ENCODE measurements around the gene LAMTOR1.

The LAMTOR1 gene

GRCh38 chr11:72120930-72121329, 17.8 kb upstream of the LAMTOR1 start:
- DNase-seq (ENCODE audit: low spot score) (no peak), FAIRE-seq (no peak)

DNA sequence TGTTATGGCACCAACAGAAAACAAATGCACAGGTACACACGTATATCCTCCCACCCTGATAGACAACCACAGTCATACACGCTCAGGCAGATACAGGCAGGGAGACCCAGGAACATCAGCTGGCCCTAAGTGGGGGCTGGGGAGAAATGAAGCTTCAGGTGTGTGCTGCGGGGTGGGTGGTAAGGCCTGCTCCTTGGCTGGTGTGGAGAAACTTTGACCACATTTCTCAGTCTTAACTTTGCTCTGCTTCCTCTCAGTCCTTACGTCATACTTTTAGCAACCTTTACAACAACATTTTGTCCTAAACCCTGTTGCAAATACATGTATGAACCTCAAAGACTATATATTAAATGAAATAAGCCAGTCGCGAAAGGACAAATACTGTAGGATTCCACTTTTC, 16.1 kb upstream of the LAMTOR1 start:
- DNase-seq (ENCODE audit: low spot score) (no peak), FAIRE-seq (no peak)

DNA sequence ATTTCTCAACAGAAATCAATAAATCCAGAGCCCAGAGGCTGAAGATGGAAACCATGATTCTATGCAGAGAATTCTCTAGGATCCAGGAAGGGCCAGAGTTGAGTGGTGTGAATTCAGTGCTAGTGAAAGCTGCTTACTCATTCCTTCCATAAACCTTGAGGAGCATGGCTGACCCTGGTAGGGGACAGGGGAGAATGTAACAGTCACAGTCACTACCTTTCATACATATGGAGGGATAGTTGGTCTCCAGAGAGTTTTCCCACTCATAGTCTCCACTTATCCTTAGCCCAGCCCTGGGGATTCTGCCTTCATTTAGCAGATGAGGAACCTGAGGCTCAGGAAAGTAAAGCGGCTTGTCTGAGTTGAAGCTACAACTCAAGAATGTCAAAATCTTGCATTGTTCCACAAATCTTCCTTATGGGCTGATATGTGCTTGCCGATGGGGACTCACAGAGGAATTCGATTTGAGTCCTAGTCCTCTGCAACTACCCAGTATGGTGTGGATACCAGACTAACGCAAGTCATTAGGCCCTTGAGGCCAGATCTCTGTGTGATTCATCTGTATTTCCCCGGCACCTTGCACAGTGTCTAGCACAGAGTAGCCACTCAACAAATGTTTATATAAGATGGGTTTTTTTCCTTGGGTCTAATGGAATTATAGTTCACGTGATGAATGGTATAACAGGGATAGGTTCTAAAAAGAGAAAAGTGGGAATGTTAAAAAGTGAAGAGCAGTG, 13.1 kb upstream of the LAMTOR1 start:
- no peak for FAIRE-seq

DNA sequence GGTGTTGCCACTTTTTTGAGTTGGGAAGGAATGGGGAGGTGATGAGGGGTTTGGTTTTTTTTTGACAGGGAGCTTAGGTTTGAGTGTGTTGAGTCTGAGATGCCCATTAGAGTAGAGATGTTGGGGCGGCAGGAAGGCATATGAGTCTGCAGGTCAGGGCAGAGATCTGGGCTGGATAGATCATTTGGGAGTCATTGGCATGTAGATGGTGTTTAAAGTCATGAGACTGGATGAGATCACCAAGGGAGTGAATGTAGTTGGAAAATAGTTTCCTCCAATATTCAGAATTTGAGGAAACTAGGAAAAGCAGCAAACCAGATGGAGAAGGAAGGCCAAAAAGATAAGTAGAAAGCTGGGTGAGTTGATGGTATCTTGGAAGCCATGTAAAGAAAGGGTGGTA, 11.5 kb upstream of the LAMTOR1 start:
- no peak for FAIRE-seq
- no peak for DNase-seq (ENCODE audit: low spot score)

More for the DNA sequence above, 13.1 kb upstream of the LAMTOR1 start:
- DNase-seq (ENCODE audit: low spot score), result no peak

- DNase-seq (ENCODE audit: low spot score), result no peak
- FAIRE-seq, result no peak
These were observed 10.1 kb upstream of the LAMTOR1 start for GRCh38 chr11:72112978-72113808.

GRCh38 chr11:72112143-72112977, 9.3 kb upstream of the LAMTOR1 start, which contains the start of gene ANAPC15:
Gene ANAPC15, minus strand, starts transcription at chr11:72112695. Its CDS starts 1,419 bp downstream, at chr11:72111276.
- FAIRE-seq, result peak; percentile 94
- DNase-seq (ENCODE audit: low spot score), result peak; percentile 97

DNA sequence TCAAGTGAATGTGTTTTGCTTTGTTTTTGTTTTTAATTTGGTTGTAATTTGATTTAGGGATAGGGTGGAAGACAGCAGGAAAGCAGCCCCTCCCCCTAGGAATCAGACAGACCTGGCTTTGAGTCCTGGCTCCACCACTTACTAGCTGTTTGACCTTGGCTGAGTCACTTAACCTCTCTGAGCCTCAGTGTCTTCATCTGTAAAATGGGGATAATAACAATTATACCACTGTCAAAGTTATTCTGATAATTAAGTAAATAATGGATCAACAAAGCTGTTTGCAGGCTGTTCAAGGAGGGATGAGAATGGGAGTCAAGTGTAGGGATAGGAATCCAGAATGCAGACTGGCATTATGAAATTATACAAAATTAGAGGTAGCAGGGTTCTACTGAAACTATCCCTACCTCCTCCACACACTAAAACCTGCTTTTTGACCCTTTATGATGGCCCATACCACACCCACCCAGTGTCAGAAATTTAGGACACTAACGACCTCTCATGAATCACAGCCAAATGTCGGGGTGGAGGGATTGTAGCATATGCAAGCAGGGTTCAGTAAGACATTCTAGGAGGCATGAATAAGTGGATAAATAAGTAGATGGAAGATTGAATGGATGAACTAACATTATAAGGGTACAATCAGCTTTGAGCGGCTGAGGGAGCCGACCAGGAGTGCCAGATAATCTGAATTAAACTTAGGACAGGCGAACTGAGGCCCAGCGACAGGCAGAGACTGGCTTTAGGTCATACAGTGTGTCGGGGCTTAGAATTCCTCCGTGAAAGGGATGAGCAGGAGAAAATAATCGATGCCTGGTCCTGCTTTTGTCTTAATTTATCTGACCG, 8.4 kb upstream of the LAMTOR1 start:
- FAIRE-seq, result no peak
- DNase-seq (ENCODE audit: low spot score), result no peak

DNA sequence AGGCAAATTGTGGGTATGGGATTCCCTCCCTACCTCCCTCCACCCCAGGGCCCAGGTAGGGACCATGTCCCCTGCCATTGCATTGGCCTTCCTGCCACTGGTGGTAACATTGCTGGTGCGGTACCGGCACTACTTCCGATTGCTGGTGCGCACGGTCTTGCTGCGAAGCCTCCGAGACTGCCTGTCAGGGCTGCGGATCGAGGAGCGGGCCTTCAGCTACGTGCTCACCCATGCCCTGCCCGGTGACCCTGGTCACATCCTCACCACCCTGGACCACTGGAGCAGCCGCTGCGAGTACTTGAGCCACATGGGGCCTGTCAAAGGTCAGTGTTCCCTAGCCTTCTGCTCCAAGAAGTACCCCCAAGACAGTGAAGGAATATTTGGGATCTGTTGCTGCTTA, 2.8 kb upstream of the LAMTOR1 start, which contains the start of gene TOMT:
Gene TOMT (plus strand): TSS at position 37 of the 400 bp plus-strand sequence. CDS start 28 bp downstream, at position 65.
- FAIRE-seq, result no peak
- DNase-seq (ENCODE audit: low spot score), result no peak

- DNase-seq (ENCODE audit: low spot score) (no peak), FAIRE-seq (no peak)
These were observed 664 bp upstream of the LAMTOR1 start for GRCh38 chr11:72103754-72104167.

GRCh38 chr11:72102631-72102945, 509 bp downstream of the LAMTOR1 start:
- DNase-seq (ENCODE audit: low spot score), result no peak
- FAIRE-seq, result no peak

GRCh38 chr11:72102162-72102561, 935 bp downstream of the LAMTOR1 start:
- DNase-seq (ENCODE audit: low spot score) (no peak), FAIRE-seq (no peak)

GRCh38 chr11:72100462-72100861, 2.6 kb downstream of the LAMTOR1 start:
- no peak for DNase-seq (ENCODE audit: low spot score)
- no peak for FAIRE-seq

- no peak for DNase-seq (ENCODE audit: low spot score)
- no peak for FAIRE-seq
These were observed 3.1 kb downstream of the LAMTOR1 start for GRCh38 chr11:72100009-72100408.

DNA sequence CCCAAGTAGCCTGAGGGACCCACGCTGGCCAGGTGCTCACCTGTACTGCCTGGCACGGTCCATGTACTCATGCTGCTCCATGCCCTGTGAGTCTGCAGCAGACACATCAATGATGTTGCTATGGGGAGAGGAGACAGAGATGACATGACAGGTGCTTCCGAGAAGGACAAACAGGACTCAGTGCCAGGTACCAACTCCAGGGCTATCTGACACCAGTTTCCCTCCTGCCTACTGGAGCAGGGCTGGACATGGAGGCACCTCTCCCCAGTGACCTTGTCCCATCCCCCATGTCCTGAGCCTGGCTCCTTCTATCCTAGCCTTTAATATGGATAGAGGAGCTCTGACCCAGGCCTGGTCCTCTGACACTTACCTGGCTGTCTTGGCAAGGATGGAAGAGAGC, 4.4 kb downstream of the LAMTOR1 start:
- FAIRE-seq, result no peak
- no peak for DNase-seq (ENCODE audit: low spot score)

DNA sequence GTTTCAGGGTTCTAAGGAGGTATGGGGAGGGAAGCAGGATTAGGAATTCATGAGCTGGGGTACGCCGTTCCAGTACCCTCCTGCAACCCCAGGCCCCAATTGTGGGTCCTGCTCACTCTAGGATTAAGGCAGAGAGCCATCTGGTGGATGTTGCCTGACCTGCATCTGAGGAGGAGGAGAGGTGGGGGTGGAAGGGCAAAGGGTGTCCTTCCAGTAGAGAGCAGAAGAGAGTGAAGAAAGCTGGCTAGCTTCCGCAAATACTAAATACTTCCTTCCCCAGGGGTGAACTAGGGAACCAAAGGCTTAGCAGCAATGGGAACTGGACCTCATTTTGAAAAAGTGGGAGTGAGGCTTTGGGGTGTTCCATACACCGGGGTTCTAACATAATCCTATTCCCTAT, 11.8 kb downstream of the LAMTOR1 start:
- FAIRE-seq (no peak), DNase-seq (ENCODE audit: low spot score) (no peak)

- DNase-seq (ENCODE audit: low spot score), result no peak
- no peak for FAIRE-seq
These were observed 14.9 kb downstream of the LAMTOR1 start for GRCh38 chr11:72088076-72088808.

DNA sequence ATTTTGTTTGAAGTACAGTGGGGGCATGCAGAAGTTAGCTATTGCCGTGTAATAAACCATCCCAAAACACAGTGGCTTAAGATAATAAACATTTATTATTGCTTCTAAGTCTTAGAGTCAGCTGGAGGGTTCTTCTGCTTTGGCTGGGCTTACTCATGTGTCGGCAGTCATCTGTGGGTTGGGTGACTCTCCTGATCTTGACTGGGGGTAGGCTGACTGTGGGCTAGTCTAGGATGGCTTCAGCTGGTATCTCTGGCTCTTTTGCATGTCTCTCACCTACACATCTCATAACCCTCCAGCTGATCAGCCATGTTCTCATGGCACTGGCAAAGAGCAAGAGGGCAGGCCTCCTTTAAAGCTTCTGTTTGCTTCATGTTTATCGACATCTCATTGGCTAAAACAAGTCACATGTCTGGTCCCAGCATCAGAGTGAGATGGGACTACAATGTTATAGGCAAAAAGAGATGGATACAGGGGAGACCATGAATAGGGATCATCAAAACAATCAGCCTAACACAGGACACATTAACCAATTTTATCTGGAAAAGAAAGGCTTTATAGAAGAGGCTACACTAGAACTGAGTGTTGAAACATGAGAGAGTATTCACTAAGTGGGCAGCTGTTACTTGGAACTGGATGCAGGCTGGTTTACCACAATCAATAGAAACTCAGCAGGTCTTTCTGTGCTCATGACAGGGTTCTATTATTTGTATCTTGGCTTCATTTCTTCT, 17.3 kb downstream of the LAMTOR1 start:
- DNase-seq (ENCODE audit: low spot score) (no peak), FAIRE-seq (no peak)

GRCh38 chr11:72084965-72085364, 18.1 kb downstream of the LAMTOR1 start:
- DNase-seq (ENCODE audit: low spot score), result no peak
- FAIRE-seq, result no peak

DNA sequence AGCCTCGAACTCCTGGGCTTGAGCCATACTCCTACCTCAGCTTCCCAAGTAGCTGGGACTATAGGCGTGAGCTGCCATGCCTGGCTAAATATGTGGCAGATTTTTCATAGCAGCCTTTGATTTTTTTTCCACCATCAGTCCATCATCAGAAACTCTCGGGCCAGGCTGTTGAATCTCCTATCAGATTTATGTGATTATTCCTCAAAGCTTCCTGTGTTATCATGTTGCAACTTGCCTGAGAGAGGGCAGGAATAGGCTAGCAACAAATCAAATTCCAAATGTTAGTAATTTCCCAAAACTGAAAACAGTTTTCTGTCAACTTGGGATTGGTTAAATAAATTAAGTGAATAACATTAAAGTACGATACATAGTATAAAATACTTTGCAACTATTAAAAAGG, 19.0 kb downstream of the LAMTOR1 start:
- FAIRE-seq (no peak), DNase-seq (ENCODE audit: low spot score) (no peak)
